CD8-positive, alpha-beta memory T cell (primary cell): Measurements from ENCODE around the gene SIGLEC15. TPM values are rescaled to one million over a fixed set of nuclear protein-coding genes. Genes with fewer than 3 reads are reported as not detected.

ENCODE experiments used
- CTCF ChIA-PET: fragments of 350-600 bp; sonication (Branson Sonifier 250); formaldehyde crosslinking; loops from one replicate; lab custom pipeline; 2021; ENCODE audit warnings: antibody characterized with exemption; lab: Charles Lee
- POLR2A ChIA-PET: fragments of 350-600 bp; sonication (Branson Sonifier 250); formaldehyde crosslinking; loops from one replicate; lab custom pipeline; 2021; ENCODE audit warnings: antibody characterized with exemption; lab: Charles Lee
- DNase-seq, 5 donors: peaks; one replicate each; pipeline versions ENCODE4 v3.0.0 to v3.0.0-alpha.2; 2020 to 2022; ENCODE audit warnings: mixed read lengths in 1 of 5
- H3K27ac ChIP-seq: one replicate; pipeline ENCODE4 v1.7.0; 2013; ENCODE audit warnings: low read depth, mild to moderate bottlenecking, low read length, moderate library complexity
- H3K27me3 ChIP-seq: 2 replicates; pipeline ENCODE4 v1.7.0; 2013; ENCODE audit warnings: low read length, mild to moderate bottlenecking; ENCODE audit not compliant: insufficient read depth, poor library complexity, severe bottlenecking
- H3K36me3 ChIP-seq: 2 replicates; pipeline ENCODE4 v1.7.0; 2013; ENCODE audit warnings: mild to moderate bottlenecking, low read length, moderate library complexity; ENCODE audit not compliant: insufficient read depth
- H3K4me1 ChIP-seq: 2 replicates; pipeline ENCODE4 v1.7.0; 2013; ENCODE audit warnings: mild to moderate bottlenecking, low read length, moderate library complexity; ENCODE audit not compliant: insufficient read depth
- H3K4me3 ChIP-seq: 2 replicates; pipeline ENCODE4 v1.7.0; 2013; ENCODE audit warnings: mild to moderate bottlenecking, low read length
- H3K9me3 ChIP-seq: 2 replicates; pipeline ENCODE4 v1.7.0; 2013; ENCODE audit warnings: mild to moderate bottlenecking, low read length
- H3K27ac Mint-ChIP-seq, 8 donors: one replicate each; pipeline ENCODE4 v1.8.0; 2020 to 2021; ENCODE audit warnings: mixed read lengths in 8 of 8, mild to moderate bottlenecking in 6 of 8, inconsistent platforms in 3 of 8, moderate library complexity in 3 of 8
- H3K27me3 Mint-ChIP-seq, 2 donors: one replicate each; pipeline ENCODE4 v1.8.0; 2020 to 2021; ENCODE audit warnings: mixed read lengths in 2 of 2, mild to moderate bottlenecking in 1 of 2, moderate library complexity in 1 of 2
- H3K36me3 Mint-ChIP-seq, 3 donors: one replicate each; pipeline ENCODE4 v1.8.0; 2020 to 2021; ENCODE audit warnings: mixed read lengths in 3 of 3, inconsistent platforms in 1 of 3, mild to moderate bottlenecking in 1 of 3
- H3K4me1 Mint-ChIP-seq, 3 donors: one replicate each; pipeline ENCODE4 v1.8.0; 2020 to 2021; ENCODE audit warnings: mixed read lengths in 3 of 3, inconsistent platforms in 1 of 3, mild to moderate bottlenecking in 1 of 3
- H3K4me3 Mint-ChIP-seq, 7 donors: one replicate each; pipeline ENCODE4 v1.8.0; 2020 to 2021; ENCODE audit warnings: mixed read lengths in 7 of 7, mild to moderate bottlenecking in 6 of 7, moderate library complexity in 4 of 7, inconsistent platforms in 2 of 7
- H3K9me3 Mint-ChIP-seq, 5 donors: one replicate each; pipeline ENCODE4 v1.8.0; 2020 to 2022; ENCODE audit warnings: mixed read lengths in 5 of 5, mild to moderate bottlenecking in 3 of 5, moderate library complexity in 2 of 5, inconsistent platforms in 1 of 5
- polyA plus RNA-seq: library from polyadenylated mRNA; unstranded; fragments of 300-500 nt; fragmentation: Illumina TruSeq; gene quantifications from one replicate; pipeline ENCODE4 v1.2.3, GENCODE V29; 2021
- total RNA-seq, 2 experiments: library from RNA; stranded (reverse); gene quantifications; one replicate each; pipeline ENCODE4 v1.2.3, GENCODE V29; 2021

Gene SIGLEC15, protein sequence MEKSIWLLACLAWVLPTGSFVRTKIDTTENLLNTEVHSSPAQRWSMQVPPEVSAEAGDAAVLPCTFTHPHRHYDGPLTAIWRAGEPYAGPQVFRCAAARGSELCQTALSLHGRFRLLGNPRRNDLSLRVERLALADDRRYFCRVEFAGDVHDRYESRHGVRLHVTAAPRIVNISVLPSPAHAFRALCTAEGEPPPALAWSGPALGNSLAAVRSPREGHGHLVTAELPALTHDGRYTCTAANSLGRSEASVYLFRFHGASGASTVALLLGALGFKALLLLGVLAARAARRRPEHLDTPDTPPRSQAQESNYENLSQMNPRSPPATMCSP
- total RNA-seq (not detected), polyA plus RNA-seq (0.07 TPM)

- ChIA-PET POLR2A (no interaction called here), CTCF (no interaction called here)
- Histone ChIP-seq H3K36me3 (no peaks in the 10 kb centered on the region), H3K9me3 (no peaks in the 10 kb centered on the region), H3K27ac (no peak within 1 kb of the TSS), H3K4me1 (peaks cover 20% of the 10 kb centered on the region), H3K4me3 (no peak within 1 kb of the TSS), H3K27me3 (no peaks in the 10 kb centered on the region)
- no peak for DNase-seq
- Mint-ChIP-seq H3K4me1 (peaks cover 19 to 35% (median 24%) of the 10 kb centered on the region in 3 donors), H3K27ac (peak within 1 kb of the TSS in 7 of 8 donors; percentile 15 to 90 (median 74)), H3K27me3 (peaks cover 8 to 23% of the 10 kb centered on the region in 2 donors), H3K36me3 (peaks cover 0 to 12% (median 2%) of the 10 kb centered on the region in 3 donors), H3K4me3 (peak within 1 kb of the TSS in 2 of 7 donors; percentile 22 to 31), H3K9me3 (peaks cover 0 to 4% (median 0%) of the 10 kb centered on the region in 5 donors)
Observed at GRCh38 chr18:45825258-45826044, at the start of gene SIGLEC15. Gene SIGLEC15, plus strand, starts transcription at chr18:45825675. Its CDS starts 54 bp downstream, at chr18:45825729.

DNA sequence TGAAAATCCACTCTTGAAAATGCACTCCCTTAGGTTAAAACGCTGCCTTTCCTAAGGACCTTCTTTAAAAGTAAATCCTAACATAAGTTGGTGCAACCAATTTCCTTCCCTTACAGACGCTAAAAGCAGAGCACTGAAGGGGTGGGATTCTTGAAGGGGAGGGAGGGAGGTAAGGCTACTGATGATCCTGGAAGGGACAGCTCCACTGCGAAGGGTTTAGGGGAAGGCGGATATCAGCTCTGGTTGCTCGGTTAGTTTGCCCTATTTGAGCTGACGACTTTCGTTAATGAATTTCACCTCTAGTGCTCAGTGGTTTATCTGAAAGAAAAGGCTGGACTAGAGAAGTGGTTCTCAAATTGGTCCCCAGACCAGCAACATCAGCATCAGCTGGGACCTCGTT, 49.7 kb upstream of the SIGLEC15 start:
- peaks cover 4 to 11% of the 10 kb centered on the region in 2 donors for H3K27me3 Mint-ChIP-seq
- Histone ChIP-seq H3K27ac (no peak overlapping the region), H3K4me3 (peak overlapping the region; percentile 62), H3K36me3 (no peaks in the 10 kb centered on the region), H3K4me1 (peaks cover 19% of the 10 kb centered on the region), H3K9me3 (no peaks in the 10 kb centered on the region), H3K27me3 (no peaks in the 10 kb centered on the region)
- ChIA-PET POLR2A (no interaction called here), CTCF (interaction anchor here (0.9 to 1.3 kb wide), 3 partner anchors 10 to 398 kb away, joined by 3 read pairs; a partner anchor contains a TSS)
- peaks cover 36 to 43% (median 37%) of the 10 kb centered on the region in 3 donors for H3K4me1 Mint-ChIP-seq
- DNase-seq = no peak
- H3K4me3 Mint-ChIP-seq = peak overlapping the region; percentile 65 to 90 (median 84)
- no peaks in the 10 kb centered on the region for H3K36me3 Mint-ChIP-seq
- H3K27ac Mint-ChIP-seq = peak overlapping the region in 1 of 8 donors; percentile 51
- no peaks in the 10 kb centered on the region for H3K9me3 Mint-ChIP-seq

GRCh38 chr18:45777393-45777792, 48.1 kb upstream of the SIGLEC15 start:
- DNase-seq = no peak
- H3K36me3 Mint-ChIP-seq = no peaks in the 10 kb centered on the region
- H3K4me1 Mint-ChIP-seq = peaks cover 23 to 33% (median 26%) of the 10 kb centered on the region in 3 donors
- no peaks in the 10 kb centered on the region for H3K9me3 Mint-ChIP-seq
- H3K27me3 Mint-ChIP-seq = peaks cover 7 to 9% of the 10 kb centered on the region in 2 donors
- Histone ChIP-seq H3K9me3 (no peaks in the 10 kb centered on the region), H3K27me3 (no peaks in the 10 kb centered on the region), H3K27ac (no peak overlapping the region), H3K4me1 (peaks cover 19% of the 10 kb centered on the region), H3K36me3 (no peaks in the 10 kb centered on the region), H3K4me3 (no peak overlapping the region)
- H3K27ac Mint-ChIP-seq = no peak overlapping the region
- ChIA-PET POLR2A (no interaction called here), CTCF (no interaction called here)
- no peak overlapping the region for H3K4me3 Mint-ChIP-seq

- Mint-ChIP-seq H3K27me3 (peaks cover 10 to 12% of the 10 kb centered on the region in 2 donors), H3K36me3 (no peaks in the 10 kb centered on the region), H3K4me3 (no peak overlapping the region), H3K27ac (no peak overlapping the region), H3K4me1 (peaks cover 10 to 16% (median 14%) of the 10 kb centered on the region in 3 donors), H3K9me3 (no peaks in the 10 kb centered on the region)
- Histone ChIP-seq H3K27me3 (no peaks in the 10 kb centered on the region), H3K4me3 (no peak overlapping the region), H3K36me3 (no peaks in the 10 kb centered on the region), H3K9me3 (no peaks in the 10 kb centered on the region), H3K4me1 (peaks cover 2% of the 10 kb centered on the region), H3K27ac (no peak overlapping the region)
- POLR2A ChIA-PET = no interaction called here
- DNase-seq = no peak
- CTCF ChIA-PET = no interaction called here
Observed at GRCh38 chr18:45780568-45780967, 44.9 kb upstream of the SIGLEC15 start.

- H3K9me3 Mint-ChIP-seq = no peaks in the 10 kb centered on the region
- no peak for DNase-seq
- H3K27ac Mint-ChIP-seq = no peak overlapping the region
- Histone ChIP-seq H3K4me1 (peaks cover 3% of the 10 kb centered on the region), H3K27me3 (no peaks in the 10 kb centered on the region), H3K36me3 (no peaks in the 10 kb centered on the region), H3K4me3 (no peak overlapping the region), H3K9me3 (no peaks in the 10 kb centered on the region), H3K27ac (no peak overlapping the region)
- H3K4me1 Mint-ChIP-seq = peaks cover 6 to 12% (median 11%) of the 10 kb centered on the region in 3 donors
- peaks cover 10 to 12% of the 10 kb centered on the region in 2 donors for H3K27me3 Mint-ChIP-seq
- H3K36me3 Mint-ChIP-seq = no peaks in the 10 kb centered on the region
- POLR2A ChIA-PET = no interaction called here
- CTCF ChIA-PET = no interaction called here
- no peak overlapping the region for H3K4me3 Mint-ChIP-seq
Observed at GRCh38 chr18:45782662-45783061, 42.8 kb upstream of the SIGLEC15 start.

- Histone ChIP-seq H3K27ac (no peak overlapping the region), H3K27me3 (no peaks in the 10 kb centered on the region), H3K36me3 (no peaks in the 10 kb centered on the region), H3K9me3 (no peaks in the 10 kb centered on the region), H3K4me1 (peaks cover 3% of the 10 kb centered on the region), H3K4me3 (no peak overlapping the region)
- Mint-ChIP-seq H3K27me3 (peaks cover 10 to 12% of the 10 kb centered on the region in 2 donors), H3K4me3 (peak overlapping the region in 1 of 7 donors; percentile 64), H3K27ac (no peak overlapping the region), H3K4me1 (peaks cover 6 to 12% (median 11%) of the 10 kb centered on the region in 3 donors), H3K36me3 (no peaks in the 10 kb centered on the region), H3K9me3 (no peaks in the 10 kb centered on the region)
- ChIA-PET CTCF (no interaction called here), POLR2A (no interaction called here)
- no peak for DNase-seq
Observed at GRCh38 chr18:45783097-45784075, 42.1 kb upstream of the SIGLEC15 start.

DNA sequence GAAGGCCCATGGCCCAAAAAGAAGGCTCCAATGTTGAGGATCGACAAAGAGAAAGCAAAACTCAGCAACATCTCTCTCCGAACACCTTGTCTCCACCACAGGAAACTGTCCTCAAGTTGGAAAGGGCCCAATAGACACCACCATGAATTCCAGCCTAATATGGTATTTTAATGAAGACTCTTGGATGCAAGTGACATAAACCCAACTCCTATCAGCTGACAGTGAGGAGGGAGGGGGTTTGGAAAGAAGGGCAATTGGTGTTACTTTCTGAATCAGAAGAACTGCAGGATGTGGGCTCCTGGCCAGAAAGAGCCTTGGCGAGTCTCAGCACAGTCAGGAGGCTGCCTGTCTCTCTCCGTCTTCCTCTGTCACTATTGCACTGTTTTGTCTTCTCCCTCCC, 40.3 kb upstream of the SIGLEC15 start:
- Mint-ChIP-seq H3K4me1 (peaks cover 6 to 12% (median 11%) of the 10 kb centered on the region in 3 donors), H3K27me3 (peaks cover 8% of the 10 kb centered on the region in 2 donors), H3K9me3 (no peaks in the 10 kb centered on the region), H3K4me3 (peak overlapping the region in 5 of 7 donors; percentile 19 to 56 (median 46)), H3K36me3 (no peaks in the 10 kb centered on the region), H3K27ac (peak overlapping the region in 2 of 8 donors; percentile 52 to 61)
- ChIA-PET CTCF (no interaction called here), POLR2A (no interaction called here)
- DNase-seq = peak in 1 of 5 donors; percentile 14
- no peak overlapping the region for H3K4me3 ChIP-seq
- H3K27me3 ChIP-seq = no peaks in the 10 kb centered on the region
- H3K9me3 ChIP-seq = no peaks in the 10 kb centered on the region
- no peaks in the 10 kb centered on the region for H3K36me3 ChIP-seq
- H3K27ac ChIP-seq = no peak overlapping the region
- H3K4me1 ChIP-seq = peaks cover 3% of the 10 kb centered on the region
